Measurements from ENCODE around the gene SRPRB. TPM values are rescaled to one million over a fixed set of nuclear protein-coding genes. Genes with fewer than 3 reads are reported as not detected.
A peak's percentile ranks its signal among the peaks of the same experiment; 100 is the strongest.

The SRPRB gene
- total RNA-seq, 1 experiment from 2014 or later = 54.8 TPM

DNA sequence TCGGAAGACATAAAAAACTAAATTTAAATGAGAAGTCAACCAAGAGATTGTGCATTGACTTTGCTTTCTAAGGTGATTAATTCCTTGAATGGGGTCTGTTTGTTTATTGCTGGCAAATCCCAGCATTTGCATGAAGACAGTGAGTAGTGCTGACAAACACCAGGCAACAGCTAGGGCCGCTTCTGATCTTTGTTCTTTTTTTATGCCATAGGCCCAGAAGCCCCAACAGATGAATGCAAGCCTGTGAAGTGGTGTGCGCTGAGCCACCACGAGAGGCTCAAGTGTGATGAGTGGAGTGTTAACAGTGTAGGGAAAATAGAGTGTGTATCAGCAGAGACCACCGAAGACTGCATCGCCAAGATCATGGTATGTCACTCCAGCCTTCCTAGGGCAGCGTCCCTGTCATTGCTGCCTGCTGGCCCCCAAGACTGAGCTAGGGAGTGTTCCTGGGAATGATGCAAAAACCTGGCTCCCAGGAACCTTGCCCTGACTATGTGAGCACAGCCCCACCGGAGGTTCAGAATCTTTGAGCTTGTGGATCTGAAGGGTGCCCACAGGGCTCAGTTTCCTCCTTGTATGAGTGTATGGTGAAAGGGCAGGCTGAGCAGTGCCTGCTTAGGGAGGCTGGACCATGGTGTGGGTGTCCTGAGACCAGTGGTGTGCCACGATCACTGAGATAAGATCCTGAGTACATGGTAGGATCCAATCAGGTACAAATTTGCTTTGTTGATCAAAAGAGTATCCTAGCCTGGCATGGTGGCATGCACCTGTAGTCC lies 46.5 kb upstream of the SRPRB start:
- Histone ChIP-seq H2BK15ac (ENCODE audit: low read depth, low read length) (no peak overlapping the region), H3K27me3 (ENCODE audit: insufficient read depth, low read length) (no peaks in the 10 kb centered on the region), H4K91ac (ENCODE audit: insufficient read length, low read depth, low read length) (no peak overlapping the region), H3K9me3 (ENCODE audit: control insufficient read depth, low read depth, low read length) (no peaks in the 10 kb centered on the region), H3K79me1 (ENCODE audit: insufficient read depth, low read depth, low read length, poor library complexity, severe bottlenecking) (no peaks in the 10 kb centered on the region), H3K14ac (ENCODE audit: insufficient read depth, low read length) (no peak overlapping the region), H3K23ac (ENCODE audit: insufficient read length, low read depth, low read length) (no peak overlapping the region), H2AFZ (ENCODE audit: low read length) (no peak overlapping the region), H2BK12ac (ENCODE audit: insufficient read length, low read depth, low read length) (no peak overlapping the region), H3K27ac (ENCODE audit: insufficient read length, low read depth, low read length) (no peak overlapping the region), H4K5ac (ENCODE audit: insufficient read length, low read depth, low read length) (no peak overlapping the region), H3T11ph (ENCODE audit: low read length) (no peak overlapping the region), H3K79me2 (ENCODE audit: insufficient read depth, low read length) (no peaks in the 10 kb centered on the region), H3K23me2 (ENCODE audit: insufficient read length, low read depth, low read length, poor library complexity, severe bottlenecking) (no peaks in the 10 kb centered on the region), H2AK5ac (ENCODE audit: insufficient read length, low read length) (no peak overlapping the region), H3K18ac (ENCODE audit: insufficient read length, low read depth, low read length) (no peak overlapping the region), H2BK120ac (ENCODE audit: low read depth, low read length, poor library complexity, severe bottlenecking) (no peak overlapping the region), H4K20me1 (ENCODE audit: control insufficient read depth, insufficient read depth, insufficient read length) (no peaks in the 10 kb centered on the region), H2BK20ac (ENCODE audit: low read depth, low read length, poor library complexity, severe bottlenecking) (no peak overlapping the region), H3K4me1 (ENCODE audit: insufficient read depth, low read length) (no peaks in the 10 kb centered on the region), H3K4ac (ENCODE audit: low read depth, low read length) (no peak overlapping the region), H2BK5ac (ENCODE audit: insufficient read length, low read length) (no peak overlapping the region), H3K56ac (ENCODE audit: insufficient read length, low read depth, low read length) (no peak overlapping the region), H3K4me2 (ENCODE audit: insufficient read depth, insufficient read length, low read length) (no peak overlapping the region), H4K8ac (replicated peaks; ENCODE audit: insufficient read length, low read depth, low read length) (no peak overlapping the region), H3K9ac (ENCODE audit: extremely low read depth, insufficient read length, low read length) (no peak overlapping the region)
- no peaks in the 10 kb centered on the region for H3K9me3 Mint-ChIP-seq
- peak overlapping the region in 2 of 3 experiments; percentile 2 to 8; a peak in 3 of 7 replicates for H3K27ac Mint-ChIP-seq
- H3K4me3 Mint-ChIP-seq = no peak overlapping the region
- peaks cover 12% of the 10 kb centered on the region for H3K27me3 Mint-ChIP-seq (ENCODE audit: low read depth)
- DNase-seq = no peak
- TF ChIP-seq, protein P1, sequence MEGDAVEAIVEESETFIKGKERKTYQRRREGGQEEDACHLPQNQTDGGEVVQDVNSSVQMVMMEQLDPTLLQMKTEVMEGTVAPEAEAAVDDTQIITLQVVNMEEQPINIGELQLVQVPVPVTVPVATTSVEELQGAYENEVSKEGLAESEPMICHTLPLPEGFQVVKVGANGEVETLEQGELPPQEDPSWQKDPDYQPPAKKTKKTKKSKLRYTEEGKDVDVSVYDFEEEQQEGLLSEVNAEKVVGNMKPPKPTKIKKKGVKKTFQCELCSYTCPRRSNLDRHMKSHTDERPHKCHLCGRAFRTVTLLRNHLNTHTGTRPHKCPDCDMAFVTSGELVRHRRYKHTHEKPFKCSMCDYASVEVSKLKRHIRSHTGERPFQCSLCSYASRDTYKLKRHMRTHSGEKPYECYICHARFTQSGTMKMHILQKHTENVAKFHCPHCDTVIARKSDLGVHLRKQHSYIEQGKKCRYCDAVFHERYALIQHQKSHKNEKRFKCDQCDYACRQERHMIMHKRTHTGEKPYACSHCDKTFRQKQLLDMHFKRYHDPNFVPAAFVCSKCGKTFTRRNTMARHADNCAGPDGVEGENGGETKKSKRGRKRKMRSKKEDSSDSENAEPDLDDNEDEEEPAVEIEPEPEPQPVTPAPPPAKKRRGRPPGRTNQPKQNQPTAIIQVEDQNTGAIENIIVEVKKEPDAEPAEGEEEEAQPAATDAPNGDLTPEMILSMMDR (conservative IDR thresholded peaks at IDR 0.05) = no peak
- H3K4me1 Mint-ChIP-seq = peaks cover 25 to 26% of the 10 kb centered on the region in 2 experiments
- no peaks in the 10 kb centered on the region; a peak in 1 of 7 replicates for H3K36me3 Mint-ChIP-seq (ENCODE audit: insufficient read depth in 1 of 3, low read depth in 3 of 3)
- WGBS (ENCODE audit: extremely low coverage, insufficient read length, low lambda C conversion rate) = no CpG with 5 or more reads among the region's 9 CpGs
